WTC11 (cell line): ENCODE data around the gene SDK2.

Experiments used
- ATF3 ChIP-seq: sonication (generic); formaldehyde crosslinking; conservative IDR thresholded peaks from 2 replicates; pipeline ENCODE4 v1.8.1; 2022; ENCODE audit warnings: mild to moderate bottlenecking, missing genetic modification reagents
- CBFB ChIP-seq: sonication (generic); formaldehyde crosslinking; IDR thresholded peaks from 2 replicates; pipeline ENCODE4 v1.8.1; 2022; ENCODE audit warnings: mild to moderate bottlenecking, low read depth, missing genetic modification reagents
- CTCF ChIP-seq: fragments of 200-600 bp; IDR thresholded peaks from 2 replicates; pipeline ENCODE4 v1.8.0; 2022; ENCODE audit warnings: antibody characterized with exemption
- ELF4 ChIP-seq: sonication (generic); formaldehyde crosslinking; IDR thresholded peaks from 2 replicates; pipeline ENCODE4 v1.8.1; 2022; ENCODE audit warnings: low read depth, mild to moderate bottlenecking, moderate library complexity, missing genetic modification reagents
- HMGA2 ChIP-seq: fragments of 250-450 bp; sonication (Bioruptor Pico); IDR thresholded peaks from 2 replicates; pipeline ENCODE4 v1.4.0; 2021; ENCODE audit warnings: mild to moderate bottlenecking, moderate library complexity
- MAX ChIP-seq: sonication (generic); formaldehyde crosslinking; IDR thresholded peaks from 2 replicates; pipeline ENCODE4 v1.8.0; 2022; ENCODE audit warnings: mild to moderate bottlenecking, missing genetic modification reagents
- PREB ChIP-seq: sonication (generic); formaldehyde crosslinking; IDR thresholded peaks from 2 replicates; pipeline ENCODE4 v1.8.1; 2022; ENCODE audit warnings: mild to moderate bottlenecking, missing genetic modification reagents, moderate library complexity, borderline replicate concordance
- SMAD4 ChIP-seq: sonication (generic); formaldehyde crosslinking; IDR thresholded peaks from 2 replicates; pipeline ENCODE4 v1.8.0; 2022; ENCODE audit warnings: mild to moderate bottlenecking, missing genetic modification reagents
- SP1 ChIP-seq: sonication (generic); formaldehyde crosslinking; conservative IDR thresholded peaks from 2 replicates; pipeline ENCODE4 v1.8.1; 2022; ENCODE audit warnings: missing genetic modification reagents
- TEAD4 ChIP-seq: sonication (generic); formaldehyde crosslinking; IDR thresholded peaks from 2 replicates; pipeline ENCODE4 v1.8.0; 2022; ENCODE audit warnings: mild to moderate bottlenecking, missing genetic modification reagents
- USF2 ChIP-seq: sonication (generic); formaldehyde crosslinking; IDR thresholded peaks from 2 replicates; pipeline ENCODE4 v1.8.1; 2023; ENCODE audit warnings: mild to moderate bottlenecking, missing genetic modification reagents, moderate library complexity
- ZNF671 ChIP-seq: fragments of 250-450 bp; sonication (Bioruptor Pico); IDR thresholded peaks from 2 replicates; pipeline ENCODE4 v1.8.0; 2021; ENCODE audit warnings: mild to moderate bottlenecking
- TF ChIP-seq, protein P1 (sequence below): sonication (generic); formaldehyde crosslinking; conservative IDR thresholded peaks from 2 replicates; pipeline ENCODE4 v1.8.1; 2023; ENCODE audit warnings: mild to moderate bottlenecking, low read depth, missing genetic modification reagents, moderate library complexity

DNA sequence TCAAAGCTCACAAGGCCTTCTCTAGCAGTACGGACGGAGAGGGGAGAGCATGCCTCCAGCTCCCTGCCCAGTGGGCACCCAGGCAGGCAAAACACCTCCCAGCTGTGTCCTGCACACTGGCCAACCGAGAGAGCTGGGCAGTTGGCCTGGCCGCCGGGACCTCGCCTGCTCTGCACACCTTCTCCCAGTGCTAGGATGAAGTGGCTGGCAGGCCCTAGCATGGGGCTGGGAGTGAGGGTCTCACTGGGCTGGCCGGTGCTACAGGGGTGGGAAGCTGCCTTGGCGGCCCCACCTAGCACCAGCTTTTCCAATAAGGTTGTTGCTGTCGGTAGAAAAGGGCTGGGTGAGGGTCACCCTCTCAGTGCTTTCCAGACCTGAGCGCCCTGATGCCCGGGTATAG, 60.2 kb downstream of the SDK2 start:
- no peak for TF ChIP-seq MAX (CRISPR knock-in tag)
- TF ChIP-seq SP1 (CRISPR knock-in tag): no peak
- TF ChIP-seq SMAD4: no peak
- TF ChIP-seq CTCF: no peak
- no peak for TF ChIP-seq TEAD4 (CRISPR knock-in tag)
- TF ChIP-seq ELF4 (CRISPR knock-in tag): no peak
- TF ChIP-seq, protein P1, sequence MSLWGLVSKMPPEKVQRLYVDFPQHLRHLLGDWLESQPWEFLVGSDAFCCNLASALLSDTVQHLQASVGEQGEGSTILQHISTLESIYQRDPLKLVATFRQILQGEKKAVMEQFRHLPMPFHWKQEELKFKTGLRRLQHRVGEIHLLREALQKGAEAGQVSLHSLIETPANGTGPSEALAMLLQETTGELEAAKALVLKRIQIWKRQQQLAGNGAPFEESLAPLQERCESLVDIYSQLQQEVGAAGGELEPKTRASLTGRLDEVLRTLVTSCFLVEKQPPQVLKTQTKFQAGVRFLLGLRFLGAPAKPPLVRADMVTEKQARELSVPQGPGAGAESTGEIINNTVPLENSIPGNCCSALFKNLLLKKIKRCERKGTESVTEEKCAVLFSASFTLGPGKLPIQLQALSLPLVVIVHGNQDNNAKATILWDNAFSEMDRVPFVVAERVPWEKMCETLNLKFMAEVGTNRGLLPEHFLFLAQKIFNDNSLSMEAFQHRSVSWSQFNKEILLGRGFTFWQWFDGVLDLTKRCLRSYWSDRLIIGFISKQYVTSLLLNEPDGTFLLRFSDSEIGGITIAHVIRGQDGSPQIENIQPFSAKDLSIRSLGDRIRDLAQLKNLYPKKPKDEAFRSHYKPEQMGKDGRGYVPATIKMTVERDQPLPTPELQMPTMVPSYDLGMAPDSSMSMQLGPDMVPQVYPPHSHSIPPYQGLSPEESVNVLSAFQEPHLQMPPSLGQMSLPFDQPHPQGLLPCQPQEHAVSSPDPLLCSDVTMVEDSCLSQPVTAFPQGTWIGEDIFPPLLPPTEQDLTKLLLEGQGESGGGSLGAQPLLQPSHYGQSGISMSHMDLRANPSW: no peak
- no peak for TF ChIP-seq ZNF671 (CRISPR knock-in tag)
- no peak for TF ChIP-seq ATF3
- TF ChIP-seq USF2 (CRISPR knock-in tag): no peak
- no peak for TF ChIP-seq PREB (CRISPR knock-in tag)
- TF ChIP-seq HMGA2 (CRISPR knock-in tag): no peak
- no peak for TF ChIP-seq CBFB (CRISPR knock-in tag)
